ENCODE measurements around the gene UBQLN3.

UBQLN3 gene

GRCh38 chr11:5504403-5504921 is 5.3 kb downstream of the UBQLN3 start:
- no peak for DNase-seq

- DNase-seq = no peak
Observed at GRCh38 chr11:5500393-5500801, 9.4 kb downstream of the UBQLN3 start.

GRCh38 chr11:5499671-5500070 is 10.1 kb downstream of the UBQLN3 start:
- no peak for DNase-seq

- no peak for DNase-seq
Observed at GRCh38 chr11:5489576-5490357, 20.0 kb downstream of the UBQLN3 start.

GRCh38 chr11:5488798-5489399 is 20.9 kb downstream of the UBQLN3 start:
- DNase-seq = no peak

- DNase-seq = no peak
Observed at GRCh38 chr11:5488385-5488784, 21.4 kb downstream of the UBQLN3 start, which contains the start of gene OR52D1. Gene OR52D1, plus strand, starts transcription at chr11:5488685. Its CDS starts 22 bp downstream, at chr11:5488707.

GRCh38 chr11:5486421-5486820 is 23.3 kb downstream of the UBQLN3 start:
- no peak for DNase-seq

GRCh38 chr11:5486003-5486402 is 23.8 kb downstream of the UBQLN3 start:
- DNase-seq = no peak

GRCh38 chr11:5476186-5476819 is 33.5 kb downstream of the UBQLN3 start:
- peak; percentile 48 for DNase-seq

GRCh38 chr11:5473921-5474320 is 35.8 kb downstream of the UBQLN3 start:
- no peak for DNase-seq

GRCh38 chr11:5467527-5467926 is 42.2 kb downstream of the UBQLN3 start:
- DNase-seq = no peak

- no peak for DNase-seq
Observed at GRCh38 chr11:5460983-5461621, 48.7 kb downstream of the UBQLN3 start.

All from activated CD4-positive, alpha-beta T cell treated with anti-CD3 and anti-CD28 coated beads, Interleukin-10, Interleukin-2, amounts not matched to agents 100 ng/mL and 50 ng/mL, durations not matched to agents 16 hours and 8 hours (primary cell).